GM19468 (cell line): ENCODE data around the gene PLA2G15.
A peak's percentile ranks its signal among the peaks of the same experiment; 100 is the strongest.
"Not testable (repeated sequence)": the region's sequence is repeated elsewhere in the genome, so short reads cannot be mapped to it uniquely, and the experiment has no call there.

Experiments
- ATAC-seq: cut with Tn5 transposase; IDR thresholded peaks from one replicate; pipeline ENCODE4 v1.9.1; 2021; ENCODE audit warnings: mild to moderate bottlenecking, moderate library complexity, moderate number of reproducible peaks; ENCODE audit not compliant: unreplicated experiment; ENCODE audit errors: extremely low read depth

Gene PLA2G15

DNA sequence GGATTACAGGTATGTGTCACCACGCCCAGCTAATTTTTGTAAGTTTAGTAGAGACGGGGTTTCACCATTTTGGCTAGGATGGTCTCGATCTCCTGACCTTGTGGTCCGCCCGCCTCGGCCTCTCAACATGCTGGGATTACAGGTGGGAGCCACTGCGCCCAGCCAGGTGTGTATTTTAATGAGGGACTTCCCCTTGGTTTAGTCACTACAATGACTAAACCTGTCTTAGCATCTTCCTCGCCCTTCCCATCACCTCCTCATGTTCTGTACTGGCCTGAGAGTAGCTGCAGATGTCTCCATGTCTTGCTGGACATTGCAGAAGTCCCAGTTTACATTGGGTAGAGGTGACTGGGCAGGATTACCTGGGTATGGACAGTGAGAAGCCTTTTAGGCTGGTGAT, 28.7 kb downstream of the PLA2G15 start:
- no peak for ATAC-seq

DNA sequence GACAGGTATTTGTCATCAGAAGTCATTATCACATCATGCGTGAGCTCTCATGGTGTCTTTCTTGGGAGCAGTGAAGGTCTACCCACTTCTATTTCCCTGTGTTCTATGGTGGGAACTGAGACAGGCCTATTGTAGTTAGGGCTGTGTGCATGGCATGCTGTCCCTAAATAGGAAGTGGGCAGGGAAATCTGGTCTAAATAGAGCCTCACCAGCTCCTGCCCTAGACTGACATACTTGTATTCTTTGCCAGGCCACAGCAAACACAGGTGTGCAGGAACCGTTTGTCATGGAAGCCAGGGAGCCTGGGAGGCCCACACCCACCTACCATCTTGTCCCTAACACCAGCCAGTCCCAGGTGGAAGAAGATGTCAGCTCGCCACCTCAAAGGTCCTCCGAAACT, 29.3 kb downstream of the PLA2G15 start:
- ATAC-seq: no peak

DNA sequence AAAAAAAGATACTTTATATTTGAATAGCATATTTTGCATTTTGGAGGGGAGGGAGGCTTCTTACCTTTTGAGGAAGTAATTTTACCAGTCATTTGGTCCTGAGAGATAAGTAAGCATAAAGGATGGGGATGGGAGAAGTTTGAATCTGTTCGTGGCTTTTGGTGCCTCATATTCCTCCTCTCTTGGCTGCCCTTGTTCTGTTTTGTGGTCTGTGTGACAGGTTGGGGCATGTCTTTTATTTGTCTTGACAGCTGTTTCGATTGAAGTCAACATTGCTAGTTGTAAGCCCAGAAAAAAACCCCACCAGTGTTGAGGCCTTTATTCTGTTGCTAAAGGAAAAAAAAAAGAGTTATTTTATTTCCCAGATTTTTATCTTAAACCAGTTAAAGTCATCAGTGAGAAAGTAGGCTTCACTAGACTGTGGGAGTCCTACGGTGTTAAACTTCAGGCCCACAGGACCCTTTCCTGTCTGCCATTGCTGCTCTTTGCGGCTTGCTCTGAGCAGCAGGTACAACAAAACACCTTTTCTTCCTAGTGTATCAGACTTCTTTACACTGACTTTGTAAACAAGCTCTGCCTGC, 30.5 kb downstream of the PLA2G15 start:
- ATAC-seq: no peak

DNA sequence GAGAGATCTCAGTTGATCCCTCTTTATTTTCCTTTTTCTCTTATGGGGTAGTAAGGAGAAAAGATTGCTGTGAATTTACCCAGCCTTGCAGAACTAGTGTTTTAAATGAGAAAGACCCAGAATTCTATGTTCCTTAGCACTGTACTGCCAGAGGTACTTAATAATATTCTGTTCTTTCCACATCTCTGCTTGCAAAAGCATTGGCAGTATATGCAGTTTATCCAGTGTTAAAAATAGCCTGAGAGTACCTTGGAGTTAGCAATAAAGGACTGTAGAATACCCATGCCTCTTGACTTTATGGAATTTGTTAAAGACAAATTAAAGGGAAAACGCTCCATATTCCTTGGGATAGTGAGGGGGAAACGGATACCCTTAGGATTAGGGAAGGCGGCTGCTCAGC, 31.1 kb downstream of the PLA2G15 start:
- ATAC-seq: no peak

DNA sequence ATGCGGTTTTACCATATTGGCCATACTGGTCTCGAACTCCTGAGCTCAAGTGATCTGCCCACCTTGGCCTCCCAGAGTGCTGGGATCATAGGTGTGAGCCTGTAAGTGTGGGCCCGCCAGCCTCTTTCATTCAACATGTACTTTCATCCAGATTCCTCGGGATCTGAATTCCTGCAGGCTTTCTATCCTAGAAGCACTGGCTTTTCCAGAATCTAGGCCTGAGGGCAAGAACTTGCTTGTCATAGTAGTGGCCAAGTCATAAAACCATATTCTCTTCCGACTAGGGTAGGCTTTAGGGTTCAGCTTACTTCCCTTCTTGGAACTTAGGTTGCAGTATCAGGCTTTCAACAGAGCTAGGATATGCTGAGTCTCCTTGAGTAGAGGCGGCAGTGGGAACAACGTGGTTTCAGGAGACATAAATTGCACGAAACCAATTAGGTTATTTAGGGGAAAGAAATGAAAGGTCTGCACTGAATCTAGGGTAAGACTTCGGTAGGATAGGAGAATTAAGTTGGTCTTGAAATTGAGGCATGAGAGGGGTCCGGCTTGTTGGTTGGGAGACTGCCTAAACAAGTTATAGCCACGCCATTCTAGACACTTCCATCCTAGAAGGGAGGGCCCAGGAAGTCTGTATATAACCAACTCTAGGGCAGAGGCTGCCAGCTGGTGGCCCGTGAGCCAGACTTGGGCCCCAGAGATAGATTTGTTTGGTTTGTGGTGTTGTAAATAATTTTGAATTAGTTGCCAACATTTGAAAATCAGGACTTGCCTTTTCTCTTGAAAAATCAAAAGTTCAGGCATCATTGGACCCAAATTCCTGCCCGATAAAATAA, 34.8 kb downstream of the PLA2G15 start:
- ATAC-seq: no peak

DNA sequence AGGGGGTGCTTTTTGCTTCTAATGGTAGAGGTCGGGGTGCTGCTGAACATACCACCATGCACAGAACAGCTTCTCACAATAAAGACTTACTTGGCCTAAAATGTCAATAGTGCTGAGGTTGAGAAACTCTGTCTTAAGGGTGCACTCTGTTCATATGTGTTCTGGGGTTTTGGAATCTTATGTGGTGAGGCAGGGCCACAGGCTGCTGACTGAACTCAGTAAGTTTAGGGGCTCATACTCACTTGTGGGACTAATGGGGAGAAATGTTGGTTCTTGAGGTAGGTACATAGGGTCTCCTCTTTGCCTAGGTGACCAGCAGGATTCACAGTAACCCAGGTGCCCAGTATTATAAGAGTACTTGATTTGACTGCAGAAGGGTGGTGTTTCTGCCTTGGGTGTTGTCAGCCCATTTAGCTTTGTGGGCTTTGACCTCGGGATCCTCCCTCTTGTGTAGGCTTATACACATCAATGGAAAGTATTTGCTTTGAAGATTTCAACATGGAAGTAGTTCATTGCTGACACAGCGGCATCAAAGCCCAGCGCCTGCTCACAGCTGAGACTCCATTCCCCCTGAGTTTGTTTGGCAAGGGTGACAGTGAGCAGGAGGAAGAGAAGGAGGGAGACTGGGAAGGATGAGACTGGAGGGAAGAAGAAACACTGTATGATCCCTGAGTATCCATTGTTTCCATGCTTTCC, 36.3 kb downstream of the PLA2G15 start:
- ATAC-seq: no peak

DNA sequence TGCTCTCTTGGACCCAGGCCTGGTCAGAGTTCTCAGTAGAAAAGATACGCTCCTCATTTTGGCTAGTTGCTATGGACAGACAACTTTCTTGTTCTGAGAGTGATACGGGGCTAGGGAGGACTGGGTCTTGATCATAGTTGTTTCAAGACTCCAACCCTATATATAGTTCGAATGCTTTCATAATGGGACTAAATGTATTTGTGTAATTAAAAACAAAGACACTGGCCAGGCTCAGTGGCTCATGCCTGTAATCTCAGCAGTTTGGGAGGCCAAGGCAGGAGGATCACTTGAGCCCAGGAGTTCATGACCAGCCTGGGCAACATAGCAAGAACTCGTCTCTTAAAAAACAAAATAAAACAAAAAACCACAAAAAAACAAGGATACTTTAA, 36.9 kb downstream of the PLA2G15 start:
- ATAC-seq: no peak

DNA sequence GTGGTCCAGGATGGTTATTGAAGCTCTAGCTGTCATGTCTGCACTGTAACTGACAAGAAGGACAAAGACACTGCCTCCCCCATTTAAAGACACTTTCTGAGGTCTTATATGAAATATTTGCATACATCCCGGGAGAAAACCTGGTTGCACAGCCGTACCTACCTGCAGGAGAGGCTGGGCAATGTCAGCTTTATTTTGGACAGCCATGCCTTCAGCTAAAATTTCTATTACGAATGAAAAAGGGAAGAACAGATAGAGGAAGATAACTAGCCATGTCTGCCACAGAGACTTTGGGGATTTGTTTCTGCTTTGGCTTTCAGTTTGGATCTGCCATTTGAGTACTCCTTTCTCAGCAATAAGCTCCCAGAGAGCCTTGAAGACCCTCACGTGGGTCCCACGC, 38.2 kb downstream of the PLA2G15 start:
- no peak for ATAC-seq

DNA sequence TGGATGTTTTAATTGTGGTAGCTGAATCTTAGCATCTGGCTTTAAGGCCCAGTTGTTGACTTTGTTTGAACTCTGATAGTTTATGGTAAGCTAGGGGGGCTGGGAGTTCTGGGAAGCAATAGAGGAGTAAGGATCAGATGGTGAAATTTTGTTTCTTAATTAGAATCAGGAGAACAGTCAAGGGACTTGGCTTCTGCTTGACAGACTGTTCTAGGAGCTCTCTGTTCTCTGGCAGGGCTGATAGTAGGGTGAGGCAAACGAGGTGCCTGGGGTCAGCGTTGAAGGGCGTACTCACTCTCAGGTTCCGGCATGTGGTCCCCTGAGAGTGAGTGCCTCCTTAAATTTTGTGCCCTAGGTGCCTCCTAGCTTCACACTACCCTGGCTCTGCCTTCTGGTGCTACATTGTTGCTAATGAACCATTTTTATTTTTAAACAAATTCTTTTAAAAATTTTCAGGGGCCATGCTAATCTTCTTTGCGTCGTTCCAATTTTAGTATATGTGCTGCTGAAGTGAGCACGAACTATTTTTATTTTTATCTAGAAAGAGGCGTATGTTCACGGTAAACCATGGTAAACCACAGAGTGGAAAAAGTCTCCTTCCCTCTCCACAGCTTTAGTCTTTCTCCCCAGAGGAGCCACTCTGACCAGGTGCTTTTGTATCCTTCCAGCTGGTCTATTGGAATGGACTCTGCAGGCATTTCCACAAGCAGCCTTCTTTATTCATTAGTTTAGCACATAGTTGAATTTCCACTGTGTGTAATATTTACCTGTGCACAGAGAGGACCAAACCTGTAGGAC, 38.8 kb downstream of the PLA2G15 start:
- no peak for ATAC-seq

DNA sequence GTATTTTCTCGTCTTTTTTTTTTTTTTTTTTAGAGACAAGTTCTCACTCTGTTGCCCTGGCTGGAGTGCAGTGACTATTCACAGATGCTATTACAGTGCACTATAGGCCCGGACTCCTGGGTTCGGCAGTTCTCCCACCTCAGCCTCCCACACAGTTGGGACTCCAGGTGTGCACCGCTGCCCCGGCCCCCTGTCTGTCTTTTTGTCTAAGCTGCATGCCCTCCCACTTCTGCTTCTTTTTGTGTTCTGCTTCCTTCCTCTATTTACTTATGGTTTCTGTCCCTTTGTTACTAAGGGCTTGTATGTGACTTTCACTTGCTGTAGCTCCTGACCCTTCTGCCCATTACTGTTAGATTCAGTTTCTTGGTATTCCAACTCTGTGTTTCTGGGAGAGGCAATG, 39.7 kb downstream of the PLA2G15 start:
- no peak for ATAC-seq

DNA sequence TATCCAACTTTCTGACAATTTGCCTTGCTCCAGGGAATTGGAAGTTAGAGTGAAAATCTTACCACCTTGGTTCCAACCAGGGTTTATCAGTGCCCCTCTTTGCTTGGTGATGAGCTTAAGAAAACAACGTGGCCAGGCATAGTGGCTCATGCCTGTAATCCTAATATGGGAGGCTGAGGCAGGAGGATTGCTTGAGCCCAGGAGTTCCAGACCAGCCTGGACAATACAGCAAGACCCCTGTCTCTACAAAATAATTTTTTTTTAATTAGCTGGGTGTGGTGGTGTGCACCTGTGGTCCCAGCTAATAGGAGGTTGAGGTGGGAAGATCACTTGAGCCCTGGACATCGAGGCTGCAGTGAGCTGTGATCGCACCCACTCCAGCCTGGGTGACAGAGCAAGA, 40.5 kb downstream of the PLA2G15 start:
- ATAC-seq: no peak

DNA sequence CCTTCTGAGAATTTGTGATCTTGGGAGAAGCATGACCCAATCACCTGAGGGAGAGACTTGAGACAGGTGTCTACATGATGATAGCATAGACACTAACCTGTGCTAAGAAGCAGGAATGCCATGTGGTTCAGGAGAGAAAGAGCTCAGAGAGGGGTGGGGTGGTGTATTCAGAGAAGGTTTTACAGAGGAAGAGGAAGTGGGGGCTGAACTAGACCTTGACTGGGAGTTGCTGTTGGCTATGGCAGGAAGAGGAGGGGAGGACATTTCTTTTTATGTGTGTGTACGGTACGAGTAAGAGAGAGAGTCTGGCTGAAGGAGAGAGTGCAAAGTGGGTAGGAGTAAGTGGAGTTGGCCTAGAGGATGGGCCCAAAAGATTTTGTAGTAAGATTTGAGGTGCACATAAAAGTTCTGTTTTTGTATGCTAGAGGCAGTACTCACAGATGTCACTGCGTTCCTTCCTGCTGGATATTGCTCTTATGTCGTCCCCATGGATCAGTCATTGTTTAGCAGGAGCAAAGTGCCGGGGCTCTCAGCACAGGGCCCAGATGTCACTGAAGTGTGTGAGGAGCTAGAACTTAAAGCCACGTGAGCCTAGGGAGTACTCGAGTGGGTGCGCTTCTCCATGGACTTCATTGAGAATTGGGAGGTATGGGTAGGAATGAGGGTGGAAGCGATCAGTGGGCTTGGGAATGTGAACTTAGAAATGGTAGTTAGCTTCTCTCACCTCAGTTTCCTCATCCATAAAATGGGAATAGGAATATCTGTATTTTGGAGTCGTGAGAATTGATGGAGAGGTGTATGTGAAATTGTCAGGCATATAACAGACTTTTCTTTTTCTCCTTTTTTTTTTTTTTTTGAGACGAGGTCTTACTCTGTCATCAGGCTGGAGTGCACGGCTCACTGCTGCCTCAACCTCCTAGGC, 41.2 kb downstream of the PLA2G15 start:
- ATAC-seq: no peak

DNA sequence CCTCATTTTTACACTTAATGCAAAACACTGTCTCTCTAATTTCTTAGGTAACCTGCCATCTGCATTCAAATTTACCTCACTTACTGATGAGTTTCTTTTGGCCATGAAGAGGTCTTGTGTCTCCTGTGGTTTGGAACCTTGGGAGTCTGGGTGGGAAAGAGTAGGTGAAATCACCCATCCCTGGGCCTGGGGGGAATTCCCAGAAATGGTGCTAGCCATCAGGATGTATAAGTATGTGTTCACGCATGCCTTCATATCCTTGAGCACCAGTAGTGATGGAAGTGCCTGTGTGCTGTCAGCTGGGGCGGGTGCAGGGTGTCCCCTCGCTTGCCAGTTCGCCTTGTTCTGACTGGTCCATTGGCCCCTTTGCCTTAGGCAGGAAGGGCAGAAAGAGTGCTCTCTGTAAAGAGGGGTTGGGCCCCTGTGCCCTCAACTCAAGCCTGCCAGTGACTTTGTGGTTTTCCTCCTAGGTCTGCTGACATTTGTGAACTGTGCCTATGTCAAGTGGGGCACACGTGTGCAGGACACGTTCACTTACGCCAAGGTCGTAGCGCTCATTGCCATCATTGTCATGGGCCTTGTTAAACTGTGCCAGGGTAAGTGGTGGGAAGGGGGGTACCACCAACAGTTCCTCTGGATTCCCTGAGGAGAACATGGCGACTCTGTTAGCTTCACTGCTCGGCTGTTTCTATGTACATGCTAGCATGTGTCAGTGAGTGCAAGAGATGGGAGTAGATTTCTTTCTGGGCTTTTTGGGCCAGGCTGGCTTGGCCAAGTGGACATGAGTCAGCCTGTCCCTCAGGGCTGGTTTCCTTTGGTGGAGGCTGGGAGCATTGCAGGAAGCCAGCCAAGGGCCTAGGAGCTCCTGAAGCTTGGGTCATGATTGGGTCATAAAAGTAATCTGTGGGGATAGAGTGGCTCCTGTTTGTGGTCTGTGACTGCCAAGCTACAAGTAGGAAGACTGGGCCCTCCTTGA, 42.4 kb downstream of the PLA2G15 start:
- no peak for ATAC-seq

DNA sequence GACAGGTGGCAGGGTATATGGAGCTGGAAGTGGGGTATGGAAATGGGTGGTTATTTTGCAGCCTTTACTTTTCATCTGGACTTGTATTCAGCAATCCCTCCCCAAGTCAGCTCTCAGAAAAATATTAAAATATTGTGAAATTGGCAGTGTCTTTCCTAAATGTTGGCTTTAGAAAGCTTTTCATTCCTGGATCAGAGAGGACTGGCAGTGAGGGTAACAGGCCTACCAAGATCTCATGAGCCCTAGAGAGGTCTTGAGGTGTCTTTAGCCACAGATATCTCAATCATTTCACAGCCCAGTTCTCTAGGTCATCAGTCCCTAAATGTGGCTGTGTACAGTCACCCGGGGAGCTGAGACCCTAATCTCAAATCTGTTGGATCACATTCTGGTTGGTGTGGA, 43.1 kb downstream of the PLA2G15 start:
- no peak for ATAC-seq

DNA sequence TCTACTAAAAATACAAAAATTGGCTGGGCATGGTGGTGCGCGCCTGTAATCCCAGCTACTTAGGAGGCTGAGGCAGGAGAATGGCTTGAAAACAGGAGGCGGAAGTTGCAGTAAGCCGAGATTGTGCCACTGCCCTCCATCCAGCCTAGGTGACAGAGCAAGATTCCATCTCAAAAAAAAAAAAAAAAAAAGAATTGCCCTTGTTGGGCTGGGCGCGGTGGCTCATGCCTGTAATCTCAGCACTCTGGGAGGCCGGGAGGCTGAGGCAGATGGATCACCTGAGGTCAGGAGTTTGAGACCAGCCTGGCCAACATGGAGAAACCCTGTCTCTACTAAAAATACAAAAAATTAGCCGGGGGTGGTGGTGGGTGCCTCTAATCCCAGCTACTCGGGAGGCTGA, 43.6 kb downstream of the PLA2G15 start:
- ATAC-seq: not testable (repeated sequence)

DNA sequence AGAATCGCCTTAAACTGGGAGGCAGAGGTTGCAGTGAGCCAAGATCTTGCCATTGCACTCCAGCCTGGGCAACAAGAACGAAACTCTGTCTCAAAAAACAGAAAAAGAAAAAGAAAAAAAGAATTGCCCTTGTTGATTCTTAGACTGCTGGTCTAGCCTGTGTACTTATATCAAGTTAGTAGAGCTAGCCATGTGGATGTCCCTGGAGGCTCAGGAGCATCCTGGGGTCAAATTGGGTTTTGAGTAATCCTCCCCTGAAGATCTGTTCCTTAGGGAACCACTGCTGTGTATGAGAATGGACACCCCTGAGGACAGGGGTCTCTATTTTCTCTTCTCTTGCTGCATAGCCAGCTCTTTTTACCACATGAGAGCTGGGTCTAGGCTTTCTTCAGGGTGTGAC, 44.0 kb downstream of the PLA2G15 start:
- no peak for ATAC-seq

DNA sequence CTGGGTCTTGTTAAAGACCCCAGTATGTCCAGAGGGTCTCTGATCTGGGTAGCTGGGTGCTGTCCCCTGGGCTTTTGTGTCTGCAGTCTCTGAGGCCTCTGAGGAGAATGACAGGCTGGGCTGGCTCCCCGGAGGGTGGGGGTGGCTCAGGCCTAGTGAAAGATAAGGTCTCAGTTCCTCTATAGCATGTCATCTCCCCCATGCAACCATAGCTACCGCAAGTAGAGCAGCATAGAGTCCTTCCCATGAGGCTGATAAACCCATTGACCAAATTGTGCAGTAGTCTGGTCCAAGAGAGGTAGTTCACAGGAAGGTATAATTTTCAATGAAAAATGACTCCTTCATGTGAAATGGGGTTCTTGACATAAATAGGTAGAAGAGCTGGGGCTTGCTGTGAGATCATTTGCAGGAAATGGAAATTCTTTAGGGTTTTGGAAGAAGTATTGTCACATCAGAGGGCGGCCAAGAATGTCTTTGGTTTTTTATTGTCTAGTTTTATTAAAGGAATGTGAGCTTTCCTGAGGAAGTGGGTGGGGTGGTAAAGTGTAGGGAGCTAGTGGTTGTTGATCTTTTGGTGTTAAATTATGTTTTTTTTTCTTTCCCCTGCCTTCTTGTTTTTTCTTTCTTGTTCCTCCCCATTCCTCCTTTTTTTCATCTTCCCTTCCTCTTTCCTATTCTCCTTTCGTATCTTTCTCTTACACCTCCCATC, 44.6 kb downstream of the PLA2G15 start:
- ATAC-seq: peak; percentile 80

DNA sequence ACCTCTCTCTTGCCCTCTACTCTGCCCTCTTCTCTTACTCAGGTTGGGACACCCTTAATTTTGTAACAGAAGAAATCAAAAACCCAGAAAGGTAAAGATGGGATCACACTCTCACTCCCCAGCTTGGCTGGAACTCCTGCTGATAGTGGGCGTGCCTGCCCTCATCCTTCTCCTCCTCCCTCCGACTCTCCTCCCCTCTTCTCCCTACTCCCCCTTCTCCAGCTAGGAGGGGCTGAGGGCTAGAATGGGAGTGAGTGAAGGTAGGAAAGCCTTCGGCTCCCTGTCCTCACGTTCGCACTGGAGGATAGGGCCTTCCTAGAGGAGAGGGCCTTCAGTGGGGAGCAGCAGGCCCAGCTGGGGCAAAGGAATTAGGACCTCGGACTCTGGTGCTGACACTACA, 45.3 kb downstream of the PLA2G15 start:
- no peak for ATAC-seq
